ENCODE measurements around the gene BAHD1.

DNA sequence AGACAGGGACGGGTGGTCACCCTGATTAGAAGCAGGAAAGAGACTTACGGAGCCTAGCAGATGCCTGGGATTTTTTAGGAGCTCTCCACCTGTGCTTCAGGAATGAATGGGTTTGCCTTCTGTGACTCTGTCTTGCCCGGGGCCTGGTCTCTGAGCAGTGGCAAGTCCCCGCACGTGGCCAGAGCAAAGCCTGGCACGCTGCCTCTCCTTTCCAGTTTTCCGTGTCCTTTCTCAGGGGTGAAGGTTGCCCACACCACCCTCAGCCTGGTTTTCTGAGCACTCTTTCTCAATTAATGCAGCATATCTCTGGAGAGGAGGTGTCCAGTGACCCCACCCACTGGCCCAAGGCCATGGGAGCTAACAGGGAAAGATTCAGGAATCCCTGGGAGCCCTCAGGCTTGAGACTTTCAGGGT lies 15.6 kb downstream of the BAHD1 start:
- TF ChIP-seq, protein P1, sequence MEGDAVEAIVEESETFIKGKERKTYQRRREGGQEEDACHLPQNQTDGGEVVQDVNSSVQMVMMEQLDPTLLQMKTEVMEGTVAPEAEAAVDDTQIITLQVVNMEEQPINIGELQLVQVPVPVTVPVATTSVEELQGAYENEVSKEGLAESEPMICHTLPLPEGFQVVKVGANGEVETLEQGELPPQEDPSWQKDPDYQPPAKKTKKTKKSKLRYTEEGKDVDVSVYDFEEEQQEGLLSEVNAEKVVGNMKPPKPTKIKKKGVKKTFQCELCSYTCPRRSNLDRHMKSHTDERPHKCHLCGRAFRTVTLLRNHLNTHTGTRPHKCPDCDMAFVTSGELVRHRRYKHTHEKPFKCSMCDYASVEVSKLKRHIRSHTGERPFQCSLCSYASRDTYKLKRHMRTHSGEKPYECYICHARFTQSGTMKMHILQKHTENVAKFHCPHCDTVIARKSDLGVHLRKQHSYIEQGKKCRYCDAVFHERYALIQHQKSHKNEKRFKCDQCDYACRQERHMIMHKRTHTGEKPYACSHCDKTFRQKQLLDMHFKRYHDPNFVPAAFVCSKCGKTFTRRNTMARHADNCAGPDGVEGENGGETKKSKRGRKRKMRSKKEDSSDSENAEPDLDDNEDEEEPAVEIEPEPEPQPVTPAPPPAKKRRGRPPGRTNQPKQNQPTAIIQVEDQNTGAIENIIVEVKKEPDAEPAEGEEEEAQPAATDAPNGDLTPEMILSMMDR (IDR thresholded peaks at IDR 0.05) = no peak
- no peak for TF ChIP-seq POLR2A (IDR thresholded peaks at IDR 0.05)

Data from adrenal gland (tissue), 5 donors.